ENCODE data around the gene ABCG1. TPM values are rescaled to one million over a fixed set of nuclear protein-coding genes. Genes with fewer than 3 reads are reported as not detected.

ABCG1 gene
- total and polyA plus RNA-seq, 2 donors (not counting 3 experiments of a cell fraction or from before 2014, with no cell fraction given) = 6.7 to 19.6 TPM

- Histone ChIP-seq H3K9me3 (replicated peaks; ENCODE audit: control insufficient read depth, insufficient read depth, low read length) (no peaks in the 10 kb centered on the region), H3K4me2 (ENCODE audit: insufficient read depth, low read length) (no peak overlapping the region), H4K20me1 (replicated peaks; ENCODE audit: control insufficient read depth, extremely low read depth, insufficient read depth, low read length) (no peaks in the 10 kb centered on the region), H2AFZ (ENCODE audit: low read depth, low read length) (no peak overlapping the region), H3K9ac (replicated peaks; ENCODE audit: extremely low read depth, insufficient read depth, low read length) (no peak overlapping the region), H3K27ac (ENCODE audit: insufficient read depth, low read depth, low read length) (no peak overlapping the region), H3K36me3 (ENCODE audit: control insufficient read depth in 2 of 2, extremely low read depth in 1 of 2, insufficient read depth in 2 of 2, low read length in 2 of 2) (no peaks in the 10 kb centered on the region), H3K4me3 (replicated peaks in 1 of 3; ENCODE audit: insufficient read depth in 1 of 3, low read depth in 1 of 3, low read length in 3 of 3) (no peak overlapping the region), H3K9me1 (replicated peaks; ENCODE audit: control insufficient read depth, extremely low read depth, insufficient read depth, low read length) (no peaks in the 10 kb centered on the region), H3K27me3 (ENCODE audit: control insufficient read depth in 2 of 2, insufficient read depth in 2 of 2, low read length in 2 of 2) (peaks cover 14 to 35% of the 10 kb centered on the region in 2 experiments), H3K79me2 (ENCODE audit: control insufficient read depth, insufficient read depth, low read length) (no peaks in the 10 kb centered on the region), H3K4me1 (ENCODE audit: control insufficient read depth, extremely low read depth, insufficient read depth, low read length) (no peaks in the 10 kb centered on the region)
- POLR2A ChIA-PET = no interaction called here
- FAIRE-seq (no peak), DNase-seq (ENCODE audit: low read depth, low spot score) (no peak)
- TF ChIP-seq GATA2 (IDR thresholded peaks at IDR 0.05; ENCODE audit: insufficient read depth, insufficient read length, low read depth, low read length) = no peak
- no peak for TF ChIP-seq MAX (IDR thresholded peaks at IDR 0.05; ENCODE audit: insufficient read depth, insufficient read length)
- TF ChIP-seq MYC (IDR thresholded peaks at IDR 0.05; ENCODE audit: low read depth, low read length) = no peak
- TF ChIP-seq CTCF (IDR thresholded peaks at IDR 0.05; ENCODE audit: extremely low read depth in 1 of 2, insufficient read depth in 1 of 2, low read depth in 1 of 2, low read length in 2 of 2) = no peak
- TF ChIP-seq POLR2A (IDR thresholded peaks at IDR 0.05; ENCODE audit: low read depth, low read length) = no peak
- no peak for TF ChIP-seq POLR2AphosphoS5 (IDR thresholded peaks at IDR 0.05; ENCODE audit: insufficient read depth, low read depth, low read length)
- TF ChIP-seq EZH2 (IDR thresholded peaks at IDR 0.05; ENCODE audit: borderline replicate concordance, low read depth, low read length, severe bottlenecking) = no peak
- no peak for TF ChIP-seq JUN (IDR thresholded peaks at IDR 0.05; ENCODE audit: borderline replicate concordance, insufficient read depth, insufficient read length, low read depth)
- no peak for TF ChIP-seq FOS (IDR thresholded peaks at IDR 0.05; ENCODE audit: borderline replicate concordance, insufficient read depth, low read length)
- no TSS peak for BruUV-seq (replicated peaks)
- CTCF ChIA-PET = interaction anchor here (1.0 to 2.0 kb wide), 8 partner anchors 9 to 480 kb away, joined by 3 to 10 read pairs (median 4); no protein-coding TSS in a partner anchor
- intact Hi-C loops (cut with micrococcal nuclease) = loop anchor here (10.0 kb wide), 1 partner anchor 192 kb away; no protein-coding TSS in a partner anchor
- dilution Hi-C loops (cut with MboI; ENCODE audit: extremely low pct_ligation_motif_present, low sequenced_read_pairs) = no loop called here
These were observed 118.3 kb downstream of the ABCG1 start for GRCh38 chr21:42337276-42337675.

All from endothelial cell of umbilical vein (primary cell).